Renal pelvis (tissue), 4 donors: ENCODE results near the gene KLHL26. TPM values are rescaled to one million over a fixed set of nuclear protein-coding genes. Genes with fewer than 3 reads are reported as not detected.

Experiments used
- DNase-seq: peaks from one replicate; pipeline ENCODE4 v3.0.0-alpha.2; 2013
- polyA plus RNA-seq, 3 donors: library from polyadenylated mRNA; unstranded; fragments of 120-200 nt; gene quantifications; one replicate each; pipeline ENCODE4 v1.2.1, GENCODE V29; 2013; ENCODE audit not compliant: insufficient read length in 3 of 3

The KLHL26 gene
- polyA plus RNA-seq, 3 donors, result 7.6 to 11.0 (median 8.7) TPM

GRCh38 chr19:18611327-18612050 lies 25.3 kb upstream of the KLHL26 start:
- no peak for DNase-seq

- DNase-seq, result no peak
These were observed 24.6 kb upstream of the KLHL26 start for GRCh38 chr19:18612051-18612771.

- DNase-seq, result no peak
These were observed 23.8 kb upstream of the KLHL26 start, which contains the start of gene TMEM59L for GRCh38 chr19:18612772-18613588. Gene TMEM59L (plus strand): TSS chr19:18612870. CDS start chr19:18612959, 89 bp downstream.

GRCh38 chr19:18613589-18614234 lies 23.1 kb upstream of the KLHL26 start:
- DNase-seq, result no peak

- DNase-seq, result no peak
These were observed 20.8 kb upstream of the KLHL26 start for GRCh38 chr19:18616023-18616422.

GRCh38 chr19:18617562-18617961 lies 19.3 kb upstream of the KLHL26 start:
- DNase-seq, result no peak

- no peak for DNase-seq
These were observed 18.6 kb upstream of the KLHL26 start for GRCh38 chr19:18618236-18618635.

- DNase-seq, result no peak
These were observed 16.5 kb upstream of the KLHL26 start for GRCh38 chr19:18620311-18620710.

- DNase-seq, result no peak
These were observed 15.9 kb upstream of the KLHL26 start for GRCh38 chr19:18620902-18621301.

- DNase-seq, result no peak
These were observed 9.9 kb upstream of the KLHL26 start for GRCh38 chr19:18626906-18627305.

- DNase-seq, result no peak
These were observed 7.4 kb upstream of the KLHL26 start for GRCh38 chr19:18629166-18630088.

GRCh38 chr19:18633321-18633720 lies 3.5 kb upstream of the KLHL26 start:
- DNase-seq, result no peak

GRCh38 chr19:18634612-18635297 lies 2.1 kb upstream of the KLHL26 start:
- DNase-seq, result no peak

GRCh38 chr19:18635831-18636182 lies 1.0 kb upstream of the KLHL26 start:
- DNase-seq, result no peak

GRCh38 chr19:18636183-18636968 lies 452 bp upstream of the KLHL26 start:
- DNase-seq, result peak; percentile 91

- DNase-seq, result no peak
These were observed 1.1 kb downstream of the KLHL26 start for GRCh38 chr19:18637673-18638630.

GRCh38 chr19:18639706-18640243 lies 2.9 kb downstream of the KLHL26 start:
- DNase-seq, result no peak
